Muscle layer of colon (tissue), 2 donors: Measurements from ENCODE around the gene CRAT.

Experiments used
- H3K27ac ChIP-seq: one replicate; pipeline ENCODE4 v1.7.0; 2013; ENCODE audit warnings: low read depth, mild to moderate bottlenecking, low read length, moderate library complexity
- H3K27me3 ChIP-seq, 2 donors: one replicate each; pipeline ENCODE4 v1.7.0; 2013; ENCODE audit warnings: low read length in 2 of 2, mild to moderate bottlenecking in 2 of 2; ENCODE audit not compliant: insufficient read depth in 2 of 2, control insufficient read depth in 1 of 2
- H3K36me3 ChIP-seq: one replicate; pipeline ENCODE4 v1.7.0; 2013; ENCODE audit warnings: mild to moderate bottlenecking, low read length; ENCODE audit not compliant: insufficient read depth
- H3K4me1 ChIP-seq: one replicate; pipeline ENCODE4 v1.7.0; 2013; ENCODE audit warnings: mild to moderate bottlenecking, low read length; ENCODE audit not compliant: insufficient read depth
- H3K4me3 ChIP-seq, 2 donors: one replicate each; pipeline ENCODE4 v1.7.0; 2013; ENCODE audit warnings: low read length in 2 of 2, low read depth in 1 of 2, mild to moderate bottlenecking in 1 of 2, moderate library complexity in 1 of 2
- H3K9ac ChIP-seq: one replicate; pipeline ENCODE4 v1.7.0; 2013; ENCODE audit warnings: low read length
- H3K9me3 ChIP-seq: one replicate; pipeline ENCODE4 v1.7.0; 2013; ENCODE audit warnings: mild to moderate bottlenecking, low read length
- donor health status: abdominal sarcoma.
- donor health status: Adenocarcinoma of cecum.

Gene CRAT

GRCh38 chr9:129105857-129106694, 4.5 kb downstream of the CRAT start:
- Histone ChIP-seq H3K4me1 (peaks cover 17% of the 10 kb centered on the region), H3K27ac (no peak overlapping the region), H3K36me3 (peaks cover 15% of the 10 kb centered on the region), H3K4me3 (no peak overlapping the region), H3K9me3 (no peaks in the 10 kb centered on the region), H3K9ac (no peak overlapping the region), H3K27me3 (no peaks in the 10 kb centered on the region)

GRCh38 chr9:129104051-129104450, 6.5 kb downstream of the CRAT start:
- H3K4me3 ChIP-seq: no peak overlapping the region
- H3K36me3 ChIP-seq: peaks cover 20% of the 10 kb centered on the region

DNA sequence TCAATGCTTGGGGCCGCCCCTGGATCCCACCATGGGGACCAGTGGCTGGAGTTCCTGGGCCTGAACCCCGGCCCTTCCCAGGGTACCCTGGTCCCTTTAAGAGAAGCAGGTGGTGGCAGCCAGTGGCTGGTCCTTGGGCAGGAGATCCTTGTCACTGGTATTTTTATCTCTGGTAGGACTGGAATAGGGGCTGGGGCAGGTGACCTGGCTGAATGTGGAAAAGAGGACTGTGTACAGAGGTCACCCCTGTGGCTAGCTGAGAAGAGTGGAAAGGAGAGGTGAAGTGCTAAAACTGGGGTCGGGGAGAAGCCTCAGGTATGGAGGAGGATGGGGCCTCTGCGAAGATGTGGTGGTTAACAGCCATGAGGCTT, 7.0 kb downstream of the CRAT start:
- Histone ChIP-seq H3K36me3 (peaks cover 20% of the 10 kb centered on the region), H3K9ac (no peak overlapping the region), H3K27me3 (no peaks in the 10 kb centered on the region), H3K4me3 (no peak overlapping the region), H3K27ac (no peak overlapping the region), H3K4me1 (peaks cover 6% of the 10 kb centered on the region), H3K9me3 (no peaks in the 10 kb centered on the region)

More at GRCh38 chr9:129104051-129104450, 6.5 kb downstream of the CRAT start:
- no peaks in the 10 kb centered on the region for H3K9me3 ChIP-seq
- no peak overlapping the region for H3K27ac ChIP-seq
- no peaks in the 10 kb centered on the region for H3K27me3 ChIP-seq
- H3K4me1 ChIP-seq: peaks cover 11% of the 10 kb centered on the region
- no peak overlapping the region for H3K9ac ChIP-seq

DNA sequence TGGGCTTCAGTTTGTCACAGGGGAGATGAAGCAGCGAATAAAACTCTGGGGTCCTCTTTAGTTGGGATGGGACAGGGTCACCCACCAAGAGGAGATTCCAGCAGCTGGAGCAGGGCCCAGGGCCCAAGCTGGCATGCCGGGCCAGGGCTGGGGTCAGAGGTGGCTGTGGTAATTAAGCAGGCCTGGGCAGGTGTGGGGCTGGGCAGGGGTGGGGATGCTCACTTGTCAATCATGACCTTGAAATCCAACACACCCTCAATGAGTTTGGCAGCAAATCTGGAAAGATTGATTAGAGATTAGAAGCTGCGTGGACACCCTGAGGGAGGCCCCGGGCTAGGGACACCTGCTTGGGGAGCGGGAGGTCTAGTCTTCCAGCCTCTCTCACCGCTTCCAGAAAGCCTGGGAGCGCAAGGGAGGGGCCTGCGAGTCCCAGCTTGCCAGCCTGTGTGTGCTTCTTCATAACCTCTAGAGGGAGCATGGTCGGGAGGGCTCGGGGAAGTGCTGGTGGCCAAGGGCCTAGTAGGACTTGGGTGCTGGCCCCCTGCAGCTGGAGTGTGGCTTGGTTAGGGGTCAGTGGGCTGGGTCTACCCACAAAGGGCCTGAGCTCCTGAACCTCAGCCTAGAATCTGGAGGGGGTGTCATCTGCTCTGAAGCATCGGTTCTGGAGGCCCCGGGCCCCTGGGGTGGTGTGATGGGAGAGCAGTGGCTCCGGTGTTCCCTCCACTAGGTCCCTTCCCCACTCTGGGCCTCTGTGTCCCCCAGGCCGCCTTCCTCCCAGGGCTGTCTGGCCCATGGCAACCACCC, 7.6 kb downstream of the CRAT start:
- peaks cover under 1% of the 10 kb centered on the region for H3K4me1 ChIP-seq
- H3K27me3 ChIP-seq: no peaks in the 10 kb centered on the region
- no peak overlapping the region for H3K27ac ChIP-seq
- H3K4me3 ChIP-seq: no peak overlapping the region
- H3K36me3 ChIP-seq: peaks cover 25% of the 10 kb centered on the region
- H3K9me3 ChIP-seq: no peaks in the 10 kb centered on the region
- no peak overlapping the region for H3K9ac ChIP-seq

- Histone ChIP-seq H3K36me3 (peaks cover 23% of the 10 kb centered on the region), H3K9me3 (no peaks in the 10 kb centered on the region), H3K27ac (no peak overlapping the region), H3K27me3 (no peaks in the 10 kb centered on the region), H3K9ac (no peak overlapping the region), H3K4me1 (no peaks in the 10 kb centered on the region), H3K4me3 (no peak overlapping the region)
Measured at GRCh38 chr9:129102095-129102525, 8.5 kb downstream of the CRAT start.

- Histone ChIP-seq H3K4me3 (no peak overlapping the region), H3K36me3 (peaks cover 23% of the 10 kb centered on the region), H3K27ac (no peak overlapping the region), H3K9ac (no peak overlapping the region), H3K27me3 (no peaks in the 10 kb centered on the region), H3K4me1 (no peaks in the 10 kb centered on the region), H3K9me3 (no peaks in the 10 kb centered on the region)
Measured at GRCh38 chr9:129101279-129101678, 9.3 kb downstream of the CRAT start.

DNA sequence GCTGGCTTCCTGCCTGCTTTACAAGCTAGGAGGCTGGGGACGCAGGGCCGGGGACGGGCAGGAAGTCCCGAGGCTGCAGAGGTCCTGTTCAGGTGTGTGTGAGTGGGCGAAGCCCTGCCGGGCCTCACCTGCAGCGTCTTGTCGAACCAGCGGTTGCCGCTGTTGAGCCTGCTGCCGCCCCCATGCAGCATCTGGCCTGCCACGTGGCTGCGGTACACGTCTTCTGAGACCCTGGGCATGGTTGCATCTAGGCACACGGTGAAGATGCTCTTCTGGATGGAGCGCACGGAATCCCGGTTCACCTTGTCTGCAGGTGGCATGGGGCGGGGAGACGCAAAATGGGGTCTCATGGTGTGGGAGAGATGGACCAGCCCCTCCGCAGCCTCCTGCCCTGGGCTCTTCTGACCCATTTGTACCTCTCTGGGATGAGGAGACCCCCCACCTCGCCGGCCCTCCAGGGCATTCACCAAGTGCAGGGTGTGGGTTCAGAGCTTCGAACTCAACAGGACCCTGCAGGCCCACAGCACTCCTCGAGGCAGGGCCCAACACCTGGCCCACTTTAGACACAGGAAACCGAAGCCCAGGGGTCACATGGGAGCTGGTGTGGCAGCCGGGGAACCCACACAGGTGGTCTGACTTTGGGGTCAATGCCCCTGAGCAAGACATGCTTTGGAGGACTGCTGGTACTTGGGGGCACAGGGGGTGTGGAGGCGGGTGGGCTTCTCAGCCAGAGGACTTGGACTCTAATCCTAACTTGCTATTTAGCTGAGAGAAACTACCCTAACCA, 10.0 kb downstream of the CRAT start:
- Histone ChIP-seq H3K4me1 (no peaks in the 10 kb centered on the region), H3K36me3 (peaks cover 26% of the 10 kb centered on the region), H3K27ac (no peak overlapping the region), H3K9me3 (no peaks in the 10 kb centered on the region), H3K9ac (no peak overlapping the region), H3K4me3 (no peak overlapping the region), H3K27me3 (no peaks in the 10 kb centered on the region)

- H3K9me3 ChIP-seq: no peaks in the 10 kb centered on the region
- H3K36me3 ChIP-seq: peaks cover 26% of the 10 kb centered on the region
- H3K4me1 ChIP-seq: no peaks in the 10 kb centered on the region
- H3K27me3 ChIP-seq: no peaks in the 10 kb centered on the region
- H3K27ac ChIP-seq: no peak overlapping the region
- H3K4me3 ChIP-seq: no peak overlapping the region
- H3K9ac ChIP-seq: no peak overlapping the region
Measured at GRCh38 chr9:129098328-129098727, 12.3 kb downstream of the CRAT start.

- H3K9ac ChIP-seq: no peak overlapping the region
- no peaks in the 10 kb centered on the region for H3K9me3 ChIP-seq
- H3K27me3 ChIP-seq: no peaks in the 10 kb centered on the region
- no peak overlapping the region for H3K4me3 ChIP-seq
- H3K27ac ChIP-seq: no peak overlapping the region
- H3K36me3 ChIP-seq: peaks cover 26% of the 10 kb centered on the region
- H3K4me1 ChIP-seq: no peaks in the 10 kb centered on the region
Measured at GRCh38 chr9:129097671-129098306, 12.8 kb downstream of the CRAT start.

GRCh38 chr9:129095908-129096307, 14.7 kb downstream of the CRAT start:
- H3K9me3 ChIP-seq: no peaks in the 10 kb centered on the region
- H3K27me3 ChIP-seq: no peaks in the 10 kb centered on the region
- no peak overlapping the region for H3K27ac ChIP-seq
- no peaks in the 10 kb centered on the region for H3K4me1 ChIP-seq
- no peak overlapping the region for H3K9ac ChIP-seq
- no peak overlapping the region for H3K4me3 ChIP-seq
- H3K36me3 ChIP-seq: peaks cover 26% of the 10 kb centered on the region
